Measurements from ENCODE around the gene CFAP69. TPM values are rescaled to one million over a fixed set of nuclear protein-coding genes. Genes with fewer than 3 reads are reported as not detected.

CFAP69 gene, protein sequence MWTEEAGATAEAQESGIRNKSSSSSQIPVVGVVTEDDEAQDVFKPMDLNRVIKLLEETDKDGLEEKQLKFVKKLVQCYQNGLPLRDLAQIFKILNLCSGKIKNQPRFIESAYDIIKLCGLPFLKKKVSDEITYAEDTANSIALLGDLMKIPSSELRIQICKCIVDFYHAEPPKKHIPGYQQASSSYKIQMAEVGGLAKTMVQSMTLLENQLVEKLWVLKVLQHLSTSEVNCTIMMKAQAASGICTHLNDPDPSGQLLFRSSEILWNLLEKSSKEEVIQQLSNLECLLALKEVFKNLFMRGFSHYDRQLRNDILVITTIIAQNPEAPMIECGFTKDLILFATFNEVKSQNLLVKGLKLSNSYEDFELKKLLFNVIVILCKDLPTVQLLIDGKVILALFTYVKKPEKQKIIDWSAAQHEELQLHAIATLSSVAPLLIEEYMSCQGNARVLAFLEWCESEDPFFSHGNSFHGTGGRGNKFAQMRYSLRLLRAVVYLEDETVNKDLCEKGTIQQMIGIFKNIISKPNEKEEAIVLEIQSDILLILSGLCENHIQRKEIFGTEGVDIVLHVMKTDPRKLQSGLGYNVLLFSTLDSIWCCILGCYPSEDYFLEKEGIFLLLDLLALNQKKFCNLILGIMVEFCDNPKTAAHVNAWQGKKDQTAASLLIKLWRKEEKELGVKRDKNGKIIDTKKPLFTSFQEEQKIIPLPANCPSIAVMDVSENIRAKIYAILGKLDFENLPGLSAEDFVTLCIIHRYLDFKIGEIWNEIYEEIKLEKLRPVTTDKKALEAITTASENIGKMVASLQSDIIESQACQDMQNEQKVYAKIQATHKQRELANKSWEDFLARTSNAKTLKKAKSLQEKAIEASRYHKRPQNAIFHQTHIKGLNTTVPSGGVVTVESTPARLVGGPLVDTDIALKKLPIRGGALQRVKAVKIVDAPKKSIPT
- 2.0 and 3.5 TPM in 2 replicates for total RNA-seq

DNA sequence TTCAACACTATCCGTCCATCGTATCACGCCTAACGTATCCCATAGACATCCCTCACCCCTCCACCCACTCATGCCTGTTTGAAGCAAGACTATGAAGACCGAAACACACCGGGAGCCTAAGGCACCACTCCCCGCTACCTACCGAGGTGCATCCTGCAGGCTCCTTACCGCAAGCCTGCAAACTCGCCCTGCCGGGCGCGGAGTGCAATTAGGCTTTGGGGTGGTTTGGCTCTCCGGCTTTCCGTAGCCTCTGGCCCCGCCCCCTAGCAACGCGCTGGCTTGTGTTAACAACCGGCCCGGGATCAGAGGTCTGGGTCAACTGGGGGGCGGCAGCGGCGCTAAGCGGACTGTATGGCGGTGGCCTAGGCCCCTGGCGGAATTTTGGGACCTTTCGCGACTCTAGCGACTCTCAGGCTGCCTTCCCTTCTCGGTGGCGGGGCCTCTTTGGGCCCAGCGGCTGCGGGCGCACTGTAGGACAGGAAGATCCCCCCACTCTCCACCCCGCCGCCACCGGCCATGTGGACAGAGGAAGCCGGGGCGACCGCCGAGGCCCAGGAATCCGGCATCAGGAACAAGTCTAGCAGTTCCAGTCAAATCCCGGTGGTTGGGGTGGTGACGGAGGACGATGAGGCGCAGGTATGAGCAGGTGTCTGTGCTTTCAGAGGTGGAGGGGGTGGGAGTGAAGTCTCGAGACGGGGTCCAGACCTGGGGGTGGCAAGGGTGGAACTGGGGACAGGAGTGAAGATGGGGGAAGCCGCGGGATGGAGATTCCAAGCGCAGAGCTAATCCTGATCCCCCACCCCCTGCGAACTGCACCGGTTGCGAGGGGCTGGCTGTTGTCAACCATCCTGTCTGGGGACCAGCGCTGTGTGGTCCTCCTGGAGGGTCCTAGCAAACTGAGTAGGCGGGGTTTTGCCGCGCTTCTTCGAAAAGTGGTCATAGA is at the start of gene CFAP69:
Gene CFAP69 (plus strand): TSS at position 266 of the 943 bp plus-strand sequence. CDS start 251 bp downstream, at position 517.

GRCh38 chr7:90211391-90212148 is 33.4 kb upstream of the CFAP69 start, which contains the start of gene STEAP2:
TSS of gene STEAP2 (plus strand) at chr7:90211740. CDS start at chr7:90225083, 13,343 bp downstream.

DNA sequence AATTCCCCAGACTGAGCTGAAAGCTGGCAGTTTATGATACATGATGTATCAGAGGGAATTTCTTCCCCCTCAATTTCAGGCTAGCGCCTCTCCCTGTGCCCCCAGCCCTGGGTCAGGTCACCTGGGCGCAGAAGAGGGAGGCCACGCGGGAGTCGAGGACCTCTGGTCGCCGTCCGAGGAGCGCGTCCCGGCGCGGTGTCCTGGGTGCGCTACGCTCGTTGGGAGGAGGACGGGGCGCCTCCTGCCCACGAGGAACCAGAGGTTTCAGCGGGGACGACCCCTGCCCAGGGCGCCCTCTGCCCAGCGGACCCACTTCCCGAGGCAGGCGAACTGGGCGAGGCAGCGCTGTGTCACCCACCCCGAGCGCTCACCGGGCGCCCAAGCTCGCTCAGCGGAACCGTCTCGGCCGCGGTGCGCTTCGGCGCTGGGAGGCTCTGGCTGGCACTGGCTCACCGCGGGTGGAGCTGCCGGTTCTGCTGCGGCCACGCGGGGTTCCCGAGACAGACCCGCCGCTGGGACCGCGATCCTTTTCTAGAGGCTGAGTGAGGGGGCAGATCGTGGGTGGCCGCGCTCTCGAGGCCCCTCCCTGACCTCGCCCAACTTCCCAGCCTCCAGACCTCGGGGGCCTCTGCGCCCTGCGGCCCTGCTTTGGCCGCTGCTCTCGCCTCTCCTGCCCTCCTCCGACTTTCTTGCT is 76.0 kb downstream of the CFAP69 start, which contains the start of gene FAM237B:
Gene FAM237B (minus strand): TSS at position 504 of the 694 bp plus-strand sequence. CDS start 1,556 bp downstream, outside the sequence.

DNA sequence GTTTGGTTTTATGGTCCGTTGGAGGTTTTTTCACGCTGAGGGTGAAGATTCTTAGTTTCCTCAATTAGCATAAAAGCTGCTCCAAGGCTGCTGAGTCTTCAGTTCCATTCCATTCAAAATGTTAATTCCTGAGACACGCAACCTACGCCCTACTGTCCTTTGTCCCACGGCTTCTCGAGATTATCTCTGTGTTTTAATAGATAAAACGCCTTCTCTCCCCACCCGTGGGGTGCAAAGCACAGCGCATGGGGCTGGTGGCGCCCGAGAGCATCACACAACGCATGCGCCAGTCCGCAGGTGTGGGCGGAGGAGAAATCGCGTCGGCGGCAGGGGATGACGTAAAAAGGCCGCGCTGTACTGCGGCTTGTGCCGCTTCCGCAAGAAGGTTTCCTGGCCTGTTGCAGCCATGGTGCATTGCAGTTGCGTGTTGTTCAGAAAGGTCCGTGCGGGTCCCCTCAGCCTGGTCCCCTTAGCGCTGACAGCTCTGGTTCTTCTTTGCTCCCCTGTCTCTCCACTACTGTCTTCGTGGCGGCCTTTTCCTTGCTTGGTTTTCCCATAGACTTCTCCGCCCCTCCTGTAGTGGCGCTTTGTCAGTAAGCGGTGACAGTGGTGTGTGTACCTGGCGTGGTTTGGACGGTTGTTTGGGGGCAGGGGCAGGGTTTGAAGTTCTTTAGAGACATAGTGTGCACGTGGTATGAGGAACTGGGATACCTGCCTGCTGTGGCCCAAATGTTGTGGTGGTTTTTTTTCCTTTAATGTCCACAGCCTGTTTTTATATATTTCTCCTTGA is 101.6 kb downstream of the CFAP69 start, which contains the start of gene GTPBP10:
Gene GTPBP10 (plus strand): TSS at position 381 of the 790 bp plus-strand sequence. CDS start 26 bp downstream, at position 407.

Small RNA genes lying within 50 kb of the gene (small RNA-seq; reads per million reads assigned to genes)
- not detected for gene RF00019

Other genes with a start within 250 kb of the CFAP69 start
- gene STEAP1, start 90.7 kb upstream of the CFAP69 start, total RNA-seq: 62.9 and 70.6 TPM in 2 replicates
- 6.8 and 8.2 TPM in 2 replicates for gene STEAP2, start 33.4 kb upstream of the CFAP69 start, total RNA-seq
- not detected in 2 replicates for gene FAM237B, start 76.1 kb downstream of the CFAP69 start, total RNA-seq
- 24.6 and 24.9 TPM in 2 replicates for gene GTPBP10, start 101.5 kb downstream of the CFAP69 start, total RNA-seq
- gene CLDN12, start 158.3 kb downstream of the CFAP69 start, total RNA-seq: 9.2 and 10.2 TPM in 2 replicates
- not detected in 2 replicates for gene PTTG1IP2, start 224.5 kb downstream of the CFAP69 start, total RNA-seq

Data from thoracic aorta endothelial cell (primary cell).